ENCODE data around the gene EPOP. TPM values are rescaled to one million over a fixed set of nuclear protein-coding genes. Genes with fewer than 3 reads are reported as not detected.

The EPOP gene
- total RNA-seq, 1 experiment from 2014 or later = 8.4 TPM

DNA sequence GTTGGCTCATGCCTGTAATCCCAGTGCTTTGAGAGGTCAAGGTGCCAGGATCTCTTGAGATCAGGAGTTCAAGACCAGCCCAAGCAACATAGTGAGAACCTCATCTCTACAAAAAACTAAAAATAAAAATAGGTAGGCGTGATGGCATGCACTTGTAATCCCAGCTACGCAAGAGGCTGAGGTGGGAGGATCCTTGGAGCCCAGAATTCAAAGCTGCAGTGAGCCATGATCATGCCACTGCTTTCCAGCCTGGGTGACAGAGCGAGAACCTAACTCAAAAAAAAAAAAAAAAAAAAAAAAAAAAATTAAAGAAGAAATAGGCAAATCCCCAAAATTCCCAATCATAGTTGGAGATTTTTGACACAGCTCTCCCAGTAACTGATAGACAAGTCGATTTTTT, 36.8 kb downstream of the EPOP start:
- POLR2A ChIA-PET (ENCODE audit: unreplicated experiment) = no interaction called here
- H3K4me2 ChIP-seq = no peak overlapping the region
- DNase-seq = no peak
- H3K9me3 ChIP-seq (ENCODE audit: insufficient read depth, low read depth) = no peaks in the 10 kb centered on the region
- H3K36me3 ChIP-seq (ENCODE audit: low read depth) = no peaks in the 10 kb centered on the region
- no peaks in the 10 kb centered on the region for H3K27me3 ChIP-seq (ENCODE audit: insufficient read depth, low read depth)
- H3K27ac ChIP-seq = no peak overlapping the region
- H3F3A ChIP-seq (ENCODE audit: insufficient read depth, low read depth) = no peaks in the 10 kb centered on the region
- H3K79me2 ChIP-seq (ENCODE audit: low read depth) = no peaks in the 10 kb centered on the region
- TF ChIP-seq, protein P1, sequence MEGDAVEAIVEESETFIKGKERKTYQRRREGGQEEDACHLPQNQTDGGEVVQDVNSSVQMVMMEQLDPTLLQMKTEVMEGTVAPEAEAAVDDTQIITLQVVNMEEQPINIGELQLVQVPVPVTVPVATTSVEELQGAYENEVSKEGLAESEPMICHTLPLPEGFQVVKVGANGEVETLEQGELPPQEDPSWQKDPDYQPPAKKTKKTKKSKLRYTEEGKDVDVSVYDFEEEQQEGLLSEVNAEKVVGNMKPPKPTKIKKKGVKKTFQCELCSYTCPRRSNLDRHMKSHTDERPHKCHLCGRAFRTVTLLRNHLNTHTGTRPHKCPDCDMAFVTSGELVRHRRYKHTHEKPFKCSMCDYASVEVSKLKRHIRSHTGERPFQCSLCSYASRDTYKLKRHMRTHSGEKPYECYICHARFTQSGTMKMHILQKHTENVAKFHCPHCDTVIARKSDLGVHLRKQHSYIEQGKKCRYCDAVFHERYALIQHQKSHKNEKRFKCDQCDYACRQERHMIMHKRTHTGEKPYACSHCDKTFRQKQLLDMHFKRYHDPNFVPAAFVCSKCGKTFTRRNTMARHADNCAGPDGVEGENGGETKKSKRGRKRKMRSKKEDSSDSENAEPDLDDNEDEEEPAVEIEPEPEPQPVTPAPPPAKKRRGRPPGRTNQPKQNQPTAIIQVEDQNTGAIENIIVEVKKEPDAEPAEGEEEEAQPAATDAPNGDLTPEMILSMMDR (conservative IDR thresholded peaks at IDR 0.05) = no peak
- no peak for TF ChIP-seq EZH2 (IDR thresholded peaks at IDR 0.05; ENCODE audit: low read depth)
- H3K9me2 ChIP-seq (ENCODE audit: insufficient read depth) = no peaks in the 10 kb centered on the region
- H3K4me1 ChIP-seq (replicated peaks; ENCODE audit: insufficient read depth) = no peaks in the 10 kb centered on the region
- H3K4me3 ChIP-seq = no peak overlapping the region
- CTCF ChIA-PET = interaction anchor here (0.5 kb wide), 1 partner anchor 114 kb away, joined by 5 read pairs; no protein-coding TSS in a partner anchor
- BruUV-seq (replicated peaks) = no TSS peak
- intact Hi-C loops (cut with micrococcal nuclease; ENCODE audit: unreplicated experiment) = no loop called here
- H4K20me1 ChIP-seq (ENCODE audit: insufficient read depth) = no peaks in the 10 kb centered on the region
- no peak overlapping the region for H2AFZ ChIP-seq

DNA sequence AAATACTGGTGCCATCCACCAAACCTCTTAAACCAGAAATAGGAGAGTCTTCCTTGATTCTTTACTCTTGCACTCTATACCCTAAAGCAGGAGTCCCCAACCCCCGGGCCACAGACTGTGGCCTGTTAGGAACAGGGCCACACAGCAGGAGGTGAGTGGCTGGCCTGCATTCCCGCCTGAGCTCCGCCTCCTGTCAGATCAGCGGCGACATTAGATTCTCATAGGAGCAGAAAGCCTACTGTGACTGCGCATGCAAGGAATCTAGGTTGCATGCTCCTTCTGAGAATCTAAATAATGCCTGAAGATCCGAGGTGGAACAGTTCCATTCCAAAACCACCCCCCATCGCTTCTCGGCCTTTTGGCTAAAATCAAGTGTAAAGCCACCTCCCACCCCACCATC, 38.7 kb downstream of the EPOP start:
- ChIA-PET CTCF (no interaction called here), POLR2A (ENCODE audit: unreplicated experiment) (no interaction called here)
- no peaks in the 10 kb centered on the region for H3F3A ChIP-seq (ENCODE audit: insufficient read depth, low read depth)
- H3K27ac ChIP-seq = no peak overlapping the region
- DNase-seq = no peak
- H2AFZ ChIP-seq = no peak overlapping the region
- no peaks in the 10 kb centered on the region for H3K4me1 ChIP-seq (replicated peaks; ENCODE audit: insufficient read depth)
- no peaks in the 10 kb centered on the region for H3K79me2 ChIP-seq (ENCODE audit: low read depth)
- H3K36me3 ChIP-seq (ENCODE audit: low read depth) = no peaks in the 10 kb centered on the region
- no peaks in the 10 kb centered on the region for H3K9me3 ChIP-seq (ENCODE audit: insufficient read depth, low read depth)
- H4K20me1 ChIP-seq (ENCODE audit: insufficient read depth) = no peaks in the 10 kb centered on the region
- no peak overlapping the region for H3K4me2 ChIP-seq
- no peak overlapping the region for H3K4me3 ChIP-seq
- H3K9me2 ChIP-seq (ENCODE audit: insufficient read depth) = no peaks in the 10 kb centered on the region
- TF ChIP-seq, protein P1 (conservative IDR thresholded peaks at IDR 0.05) = no peak
- no peak for TF ChIP-seq EZH2 (IDR thresholded peaks at IDR 0.05; ENCODE audit: low read depth)
- intact Hi-C loops (cut with micrococcal nuclease; ENCODE audit: unreplicated experiment) = no loop called here
- H3K27me3 ChIP-seq (ENCODE audit: insufficient read depth, low read depth) = no peaks in the 10 kb centered on the region
- no TSS peak for BruUV-seq (replicated peaks)

DNA sequence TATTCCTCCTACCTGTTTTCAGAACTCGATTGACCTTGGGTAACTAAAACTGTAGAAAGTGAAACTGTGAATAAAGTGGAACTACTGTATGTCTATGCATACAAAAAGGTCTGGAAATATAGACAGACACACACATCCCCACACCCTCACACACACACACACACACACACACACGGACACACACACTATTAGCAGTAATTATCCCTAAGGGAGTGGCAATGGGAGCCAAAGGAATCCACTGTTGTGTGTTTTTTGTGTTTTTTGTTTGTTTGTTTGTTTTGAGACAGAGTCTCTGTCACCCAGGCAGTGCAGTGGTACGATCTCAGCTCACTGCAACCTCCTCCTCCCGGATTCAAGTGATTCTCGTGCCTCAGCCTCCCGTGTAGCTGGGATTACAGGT, 42.4 kb downstream of the EPOP start:
- TF ChIP-seq EZH2 (IDR thresholded peaks at IDR 0.05; ENCODE audit: low read depth) = no peak
- TF ChIP-seq, protein P1 (conservative IDR thresholded peaks at IDR 0.05) = no peak
- no peaks in the 10 kb centered on the region for H3K9me3 ChIP-seq (ENCODE audit: insufficient read depth, low read depth)
- no peak overlapping the region for H2AFZ ChIP-seq
- ChIA-PET POLR2A (ENCODE audit: unreplicated experiment) (no interaction called here), CTCF (no interaction called here)
- H3K9me2 ChIP-seq (ENCODE audit: insufficient read depth) = no peaks in the 10 kb centered on the region
- H3F3A ChIP-seq (ENCODE audit: insufficient read depth, low read depth) = peaks cover 7% of the 10 kb centered on the region; the same call in 1 of the 2 replicates
- no peaks in the 10 kb centered on the region for H3K27me3 ChIP-seq (ENCODE audit: insufficient read depth, low read depth)
- H3K27ac ChIP-seq = no peak overlapping the region
- no peak overlapping the region for H3K4me3 ChIP-seq
- intact Hi-C loops (cut with micrococcal nuclease; ENCODE audit: unreplicated experiment) = no loop called here
- no peaks in the 10 kb centered on the region for H3K4me1 ChIP-seq (replicated peaks; ENCODE audit: insufficient read depth)
- H3K79me2 ChIP-seq (ENCODE audit: low read depth) = no peaks in the 10 kb centered on the region
- DNase-seq = no peak
- H4K20me1 ChIP-seq (ENCODE audit: insufficient read depth) = no peaks in the 10 kb centered on the region
- H3K4me2 ChIP-seq = no peak overlapping the region
- no TSS peak for BruUV-seq (replicated peaks)
- H3K36me3 ChIP-seq (ENCODE audit: low read depth) = no peaks in the 10 kb centered on the region
